GM23248 (cell line): ENCODE measurements around the gene DPEP2.

Source experiments
- EZH2 ChIP-seq: fragments of 200-600 bp; sonication (generic); IDR thresholded peaks from 2 replicates; pipeline ENCODE4 v1.6.1; 2018; ENCODE audit warnings: antibody characterized with exemption, mild to moderate bottlenecking; ENCODE audit not compliant: insufficient read depth, poor library complexity, severe bottlenecking
- EZH2phosphoT487 ChIP-seq: fragments of 200-600 bp; sonication (generic); IDR thresholded peaks from 2 replicates; pipeline ENCODE4 v1.6.1; 2018; ENCODE audit warnings: antibody characterized with exemption, moderate library complexity, mild to moderate bottlenecking, low read depth; ENCODE audit not compliant: insufficient read depth

GRCh38 chr16:67976205-67976604, 23.1 kb downstream of the DPEP2 start:
- no peak for TF ChIP-seq EZH2
- TF ChIP-seq EZH2phosphoT487, result no peak
